HEK293T (cell line): Measurements from ENCODE around the gene CPNE4.
"Not testable (repeated sequence)": the region's sequence is repeated elsewhere in the genome, so short reads cannot be mapped to it uniquely, and the experiment has no call there.

ENCODE experiments used
- CTCF ChIA-PET: fragments of 350-600 bp; formaldehyde crosslinking; extraction: SDS; loops from one replicate; lab custom pipeline; 2021; ENCODE audit warnings: antibody characterized with exemption, inconsistent platforms; lab: Yijun Ruan, JAX
- POLR2A ChIA-PET: fragments of 350-600 bp; formaldehyde crosslinking; extraction: SDS; loops from one replicate; lab custom pipeline; 2020; ENCODE audit warnings: antibody characterized with exemption, inconsistent platforms; lab: Yijun Ruan, JAX
- DNase-seq: peaks from one replicate; pipeline ENCODE4 v3.0.0; 2012; ENCODE audit warnings: mixed read lengths; ENCODE audit errors: extremely low spot score
- ARNT ChIP-seq: fragments of 450-650 bp; IDR thresholded peaks from 2 replicates; pipeline ENCODE4 v1.6.1; 2017; ENCODE audit warnings: mild to moderate bottlenecking
- BHLHE40 ChIP-seq: fragments of 450-650 bp; IDR thresholded peaks from 2 replicates; pipeline ENCODE4 v1.6.1; 2016; ENCODE audit warnings: mild to moderate bottlenecking, moderate library complexity, borderline replicate concordance
- CTBP1 ChIP-seq: fragments of 450-650 bp; IDR thresholded peaks from 2 replicates; pipeline ENCODE4 v1.6.1; 2016; ENCODE audit warnings: borderline replicate concordance
- ELF4 ChIP-seq: fragments of 450-650 bp; IDR thresholded peaks from 2 replicates; pipeline ENCODE4 v1.6.1; 2017; ENCODE audit warnings: antibody characterized with exemption
- FOXA1 ChIP-seq: fragments of 450-650 bp; IDR thresholded peaks from 2 replicates; pipeline ENCODE4 v1.6.1; 2016; ENCODE audit warnings: mild to moderate bottlenecking
- FOXK2 ChIP-seq: fragments of 450-650 bp; IDR thresholded peaks from 2 replicates; pipeline ENCODE4 v1.6.1; 2016; ENCODE audit warnings: mild to moderate bottlenecking
- FOXM1 ChIP-seq: fragments of 450-650 bp; IDR thresholded peaks from 2 replicates; pipeline ENCODE4 v1.6.1; 2017; ENCODE audit warnings: mild to moderate bottlenecking, borderline replicate concordance
- HDGF ChIP-seq: fragments of 450-650 bp; IDR thresholded peaks from 2 replicates; pipeline ENCODE4 v1.6.1; 2017; ENCODE audit warnings: antibody characterized with exemption, borderline replicate concordance
- L3MBTL2 ChIP-seq: fragments of 450-650 bp; conservative IDR thresholded peaks from 2 replicates; pipeline ENCODE4 v1.6.1; 2016; ENCODE audit warnings: mild to moderate bottlenecking
- LEF1 ChIP-seq: fragments of 450-650 bp; IDR thresholded peaks from 2 replicates; pipeline ENCODE4 v1.6.1; 2017; ENCODE audit warnings: mild to moderate bottlenecking, borderline replicate concordance
- NFRKB ChIP-seq: fragments of 450-650 bp; IDR thresholded peaks from 2 replicates; pipeline ENCODE4 v1.6.1; 2016; ENCODE audit warnings: mild to moderate bottlenecking, moderate library complexity
- PKNOX1 ChIP-seq: fragments of 450-650 bp; IDR thresholded peaks from 2 replicates; pipeline ENCODE4 v1.6.1; 2016
- SP1 ChIP-seq: fragments of 450-650 bp; IDR thresholded peaks from 2 replicates; pipeline ENCODE4 v1.6.1; 2017
- SUZ12 ChIP-seq: fragments of 450-650 bp; IDR thresholded peaks from 2 replicates; pipeline ENCODE4 v1.6.1; 2016; ENCODE audit warnings: mild to moderate bottlenecking
- TARDBP ChIP-seq: fragments of 450-650 bp; IDR thresholded peaks from 2 replicates; pipeline ENCODE4 v1.6.1; 2016
- ZNF384 ChIP-seq: fragments of 450-650 bp; IDR thresholded peaks from 2 replicates; pipeline ENCODE4 v1.6.1; 2016

Gene CPNE4

GRCh38 chr3:131972091-131972490, 62.7 kb downstream of the CPNE4 start:
- ChIA-PET CTCF (no interaction called here), POLR2A (no interaction called here)
- TF ChIP-seq CTBP1, result no peak
- no peak for TF ChIP-seq SP1
- TF ChIP-seq PKNOX1, result no peak
- TF ChIP-seq ZNF384, result no peak
- TF ChIP-seq BHLHE40, result no peak
- no peak for TF ChIP-seq SUZ12
- no peak for TF ChIP-seq ARNT
- TF ChIP-seq LEF1, result no peak
- TF ChIP-seq FOXM1, result no peak
- TF ChIP-seq NFRKB, result no peak
- no peak for TF ChIP-seq L3MBTL2
- TF ChIP-seq ELF4, result no peak
- no peak for TF ChIP-seq FOXA1
- TF ChIP-seq HDGF, result no peak
- DNase-seq, result no peak

GRCh38 chr3:131963442-131963841, 71.4 kb downstream of the CPNE4 start:
- DNase-seq, POLR2A ChIA-PET, CTCF ChIA-PET: not testable (repeated sequence)

- TF ChIP-seq LEF1 (no peak), L3MBTL2 (no peak), NFRKB (no peak), PKNOX1 (no peak), FOXK2 (no peak), HDGF (no peak), FOXA1 (no peak), ZNF384 (no peak), BHLHE40 (no peak), SUZ12 (no peak), CTBP1 (no peak), SP1 (no peak)
- CTCF ChIA-PET, result no interaction called here
- no peak for DNase-seq
- POLR2A ChIA-PET, result no interaction called here
Measured at GRCh38 chr3:131962982-131963381, 71.8 kb downstream of the CPNE4 start.

- CTCF ChIA-PET, result no interaction called here
Measured at GRCh38 chr3:131960324-131960723, 74.5 kb downstream of the CPNE4 start.

GRCh38 chr3:131957980-131958379, 76.8 kb downstream of the CPNE4 start:
- ChIA-PET CTCF (no interaction called here), POLR2A (no interaction called here)
- TF ChIP-seq ZNF384 (no peak), BHLHE40 (no peak), HDGF (no peak), L3MBTL2 (no peak), ARNT (no peak), TARDBP (no peak), FOXK2 (no peak), ELF4 (no peak), FOXM1 (no peak), FOXA1 (no peak), LEF1 (no peak), PKNOX1 (no peak), CTBP1 (no peak), SUZ12 (no peak), SP1 (no peak), NFRKB (no peak)
- DNase-seq, result no peak

More at GRCh38 chr3:131960324-131960723, 74.5 kb downstream of the CPNE4 start:
- no peak for DNase-seq
- POLR2A ChIA-PET, result no interaction called here
- TF ChIP-seq PKNOX1 (no peak), SUZ12 (no peak), FOXA1 (no peak), ZNF384 (no peak), SP1 (no peak), LEF1 (no peak), FOXM1 (no peak), BHLHE40 (no peak), ELF4 (no peak), CTBP1 (no peak), TARDBP (no peak), FOXK2 (no peak)

GRCh38 chr3:131957511-131957910, 77.3 kb downstream of the CPNE4 start:
- TF ChIP-seq ZNF384 (no peak), FOXM1 (no peak), CTBP1 (no peak), SUZ12 (no peak), FOXA1 (no peak), HDGF (no peak), NFRKB (no peak), TARDBP (no peak), BHLHE40 (no peak)
- DNase-seq, result no peak
- POLR2A ChIA-PET, result no interaction called here
- CTCF ChIA-PET, result no interaction called here
